ENCODE results near the gene HNRNPH2. TPM values are rescaled to one million over a fixed set of nuclear protein-coding genes. Genes with fewer than 3 reads are reported as not detected.

HNRNPH2 gene
- total and polyA plus RNA-seq, 10 of the 15 experiments (the other 5 are each of a cell fraction or from before 2014, with no cell fraction given) = 34.5 to 102 (median 61.4) TPM

DNA sequence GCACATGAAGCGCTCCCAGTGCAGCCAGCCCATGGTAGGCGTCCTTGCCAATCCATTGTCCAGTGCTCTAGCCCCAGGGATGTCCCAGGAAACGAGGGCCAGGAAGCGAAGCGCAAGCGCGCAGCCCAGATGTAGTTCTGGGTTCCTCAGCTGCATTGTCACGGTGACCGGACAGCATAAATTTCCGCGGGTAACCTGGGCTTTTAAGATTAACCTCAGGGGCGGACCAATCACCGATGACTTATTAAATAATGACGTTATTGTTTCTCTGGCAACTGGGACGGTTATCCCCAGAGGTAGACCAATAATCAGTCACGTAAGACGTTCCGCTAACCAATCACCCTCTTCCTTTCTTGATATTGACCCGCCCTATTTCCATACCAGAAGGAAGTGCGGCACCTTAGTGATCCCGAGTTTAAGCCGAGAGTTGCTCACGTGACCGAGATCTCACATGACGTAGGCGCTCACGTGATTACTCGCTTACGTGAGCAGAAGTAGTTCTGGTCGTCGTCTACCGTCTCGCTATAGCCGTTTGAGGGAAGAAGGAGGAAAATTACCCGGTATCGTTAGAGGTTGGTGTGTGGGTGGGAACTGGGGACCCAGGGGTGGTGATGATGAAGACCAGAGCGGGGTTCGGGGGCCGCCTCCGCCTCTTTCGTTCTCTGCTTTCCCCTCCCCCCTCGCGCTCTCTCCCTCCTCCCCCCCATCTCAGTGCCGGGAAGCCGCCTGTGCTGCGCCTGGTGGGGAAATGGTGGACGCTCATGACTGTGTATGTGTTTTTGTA lies at the start of gene HNRNPH2, which contains the start of gene GLA (continued):
- TF ChIP-seq, protein P1, sequence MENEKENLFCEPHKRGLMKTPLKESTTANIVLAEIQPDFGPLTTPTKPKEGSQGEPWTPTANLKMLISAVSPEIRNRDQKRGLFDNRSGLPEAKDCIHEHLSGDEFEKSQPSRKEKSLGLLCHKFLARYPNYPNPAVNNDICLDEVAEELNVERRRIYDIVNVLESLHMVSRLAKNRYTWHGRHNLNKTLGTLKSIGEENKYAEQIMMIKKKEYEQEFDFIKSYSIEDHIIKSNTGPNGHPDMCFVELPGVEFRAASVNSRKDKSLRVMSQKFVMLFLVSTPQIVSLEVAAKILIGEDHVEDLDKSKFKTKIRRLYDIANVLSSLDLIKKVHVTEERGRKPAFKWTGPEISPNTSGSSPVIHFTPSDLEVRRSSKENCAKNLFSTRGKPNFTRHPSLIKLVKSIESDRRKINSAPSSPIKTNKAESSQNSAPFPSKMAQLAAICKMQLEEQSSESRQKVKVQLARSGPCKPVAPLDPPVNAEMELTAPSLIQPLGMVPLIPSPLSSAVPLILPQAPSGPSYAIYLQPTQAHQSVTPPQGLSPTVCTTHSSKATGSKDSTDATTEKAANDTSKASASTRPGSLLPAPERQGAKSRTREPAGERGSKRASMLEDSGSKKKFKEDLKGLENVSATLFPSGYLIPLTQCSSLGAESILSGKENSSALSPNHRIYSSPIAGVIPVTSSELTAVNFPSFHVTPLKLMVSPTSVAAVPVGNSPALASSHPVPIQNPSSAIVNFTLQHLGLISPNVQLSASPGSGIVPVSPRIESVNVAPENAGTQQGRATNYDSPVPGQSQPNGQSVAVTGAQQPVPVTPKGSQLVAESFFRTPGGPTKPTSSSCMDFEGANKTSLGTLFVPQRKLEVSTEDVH (IDR thresholded peaks at IDR 0.05; ENCODE audit: low read depth, partially characterized antibody) = peak; percentile 25
- TF ChIP-seq RAD21 (IDR thresholded peaks at IDR 0.05; ENCODE audit: insufficient read depth, low read depth, low read length) = peak; percentile 9; the same call in 1 of the 2 replicates
- TF ChIP-seq, protein P2, sequence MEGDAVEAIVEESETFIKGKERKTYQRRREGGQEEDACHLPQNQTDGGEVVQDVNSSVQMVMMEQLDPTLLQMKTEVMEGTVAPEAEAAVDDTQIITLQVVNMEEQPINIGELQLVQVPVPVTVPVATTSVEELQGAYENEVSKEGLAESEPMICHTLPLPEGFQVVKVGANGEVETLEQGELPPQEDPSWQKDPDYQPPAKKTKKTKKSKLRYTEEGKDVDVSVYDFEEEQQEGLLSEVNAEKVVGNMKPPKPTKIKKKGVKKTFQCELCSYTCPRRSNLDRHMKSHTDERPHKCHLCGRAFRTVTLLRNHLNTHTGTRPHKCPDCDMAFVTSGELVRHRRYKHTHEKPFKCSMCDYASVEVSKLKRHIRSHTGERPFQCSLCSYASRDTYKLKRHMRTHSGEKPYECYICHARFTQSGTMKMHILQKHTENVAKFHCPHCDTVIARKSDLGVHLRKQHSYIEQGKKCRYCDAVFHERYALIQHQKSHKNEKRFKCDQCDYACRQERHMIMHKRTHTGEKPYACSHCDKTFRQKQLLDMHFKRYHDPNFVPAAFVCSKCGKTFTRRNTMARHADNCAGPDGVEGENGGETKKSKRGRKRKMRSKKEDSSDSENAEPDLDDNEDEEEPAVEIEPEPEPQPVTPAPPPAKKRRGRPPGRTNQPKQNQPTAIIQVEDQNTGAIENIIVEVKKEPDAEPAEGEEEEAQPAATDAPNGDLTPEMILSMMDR (IDR thresholded peaks at IDR 0.05 in 2 of 3, conservative IDR thresholded peaks at IDR 0.05 in 1 of 3; ENCODE audit: control insufficient read depth in 2 of 3, extremely low read depth in 1 of 3, insufficient read depth in 1 of 3, low read depth in 3 of 3, low read length in 3 of 3) = no peak

DNA sequence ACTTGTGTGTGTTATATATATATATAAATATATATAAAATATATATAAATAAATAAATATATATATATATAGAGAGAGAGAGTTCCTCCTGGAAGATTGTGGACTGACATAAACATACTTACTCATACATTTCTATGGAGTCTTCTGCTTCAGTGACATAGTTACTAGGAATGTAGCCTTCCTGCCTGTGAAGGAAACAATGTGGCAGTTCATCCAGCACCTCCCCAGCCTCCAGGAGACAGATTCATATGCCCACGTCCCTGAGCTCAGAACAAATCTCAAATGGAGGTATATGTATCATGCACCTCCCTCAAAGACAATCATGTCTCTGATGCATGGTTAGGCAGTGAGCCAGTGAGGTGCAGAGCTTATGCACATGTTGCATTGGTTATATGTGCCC lies 48.1 kb upstream of the HNRNPH2 start:
- ChIA-PET POLR2A (interaction anchor here (0.6 kb wide), 1 partner anchor 11 kb away, joined by 3 read pairs; the partner anchor contains the start of gene TIMM8A), CTCF (no interaction called here), SMC1A (ENCODE audit: uncharacterized antibody, unreplicated experiment) (no interaction called here), RAD21 (ENCODE audit: unreplicated experiment) (no interaction called here)
- Histone ChIP-seq H3K4me2 (ENCODE audit: control insufficient read depth, insufficient read depth) (no peak overlapping the region), H3K4me1 (ENCODE audit: control insufficient read depth, insufficient read depth, low read length) (no peaks in the 10 kb centered on the region), H3K9ac (ENCODE audit: control insufficient read depth, insufficient read depth, low read length) (no peak overlapping the region), H4K20me1 (ENCODE audit: control insufficient read depth, insufficient read depth) (no peaks in the 10 kb centered on the region), H3K4me3 (no peak overlapping the region), H3K79me2 (ENCODE audit: control insufficient read depth, insufficient read depth, low read length) (no peaks in the 10 kb centered on the region), H3K27me3 (replicated peaks in 1 of 2; ENCODE audit: control insufficient read depth in 2 of 2, insufficient read depth in 2 of 2, low read length in 1 of 2) (no peaks in the 10 kb centered on the region), H2AFZ (ENCODE audit: control insufficient read depth, low read depth, low read length) (no peak overlapping the region), H3K27ac (ENCODE audit: control insufficient read depth, insufficient read depth) (no peak overlapping the region), H3K36me3 (ENCODE audit: control insufficient read depth in 2 of 2, insufficient read depth in 2 of 2, low read length in 1 of 2) (peaks cover 8 to 15% of the 10 kb centered on the region in 2 experiments), H3K9me3 (replicated peaks; ENCODE audit: control insufficient read depth, insufficient read depth, low read length) (no peaks in the 10 kb centered on the region)
- WGBS (ENCODE audit: insufficient coverage, insufficient replicate concordance, low lambda C conversion rate, missing lambda C conversion rate) = 0% methylated on average over 1 of the region's 1 CpG
- FAIRE-seq (no peak), DNase-seq (ENCODE audit: low read depth, low spot score) (no peak), ATAC-seq (no peak)
- intact Hi-C loops (cut with micrococcal nuclease; ENCODE audit: unreplicated experiment) = no loop called here
- in situ Hi-C loops (cut with MboI) = no loop called here
- BruUV-seq (replicated peaks) = no TSS peak
- TF ChIP-seq, protein P3, sequence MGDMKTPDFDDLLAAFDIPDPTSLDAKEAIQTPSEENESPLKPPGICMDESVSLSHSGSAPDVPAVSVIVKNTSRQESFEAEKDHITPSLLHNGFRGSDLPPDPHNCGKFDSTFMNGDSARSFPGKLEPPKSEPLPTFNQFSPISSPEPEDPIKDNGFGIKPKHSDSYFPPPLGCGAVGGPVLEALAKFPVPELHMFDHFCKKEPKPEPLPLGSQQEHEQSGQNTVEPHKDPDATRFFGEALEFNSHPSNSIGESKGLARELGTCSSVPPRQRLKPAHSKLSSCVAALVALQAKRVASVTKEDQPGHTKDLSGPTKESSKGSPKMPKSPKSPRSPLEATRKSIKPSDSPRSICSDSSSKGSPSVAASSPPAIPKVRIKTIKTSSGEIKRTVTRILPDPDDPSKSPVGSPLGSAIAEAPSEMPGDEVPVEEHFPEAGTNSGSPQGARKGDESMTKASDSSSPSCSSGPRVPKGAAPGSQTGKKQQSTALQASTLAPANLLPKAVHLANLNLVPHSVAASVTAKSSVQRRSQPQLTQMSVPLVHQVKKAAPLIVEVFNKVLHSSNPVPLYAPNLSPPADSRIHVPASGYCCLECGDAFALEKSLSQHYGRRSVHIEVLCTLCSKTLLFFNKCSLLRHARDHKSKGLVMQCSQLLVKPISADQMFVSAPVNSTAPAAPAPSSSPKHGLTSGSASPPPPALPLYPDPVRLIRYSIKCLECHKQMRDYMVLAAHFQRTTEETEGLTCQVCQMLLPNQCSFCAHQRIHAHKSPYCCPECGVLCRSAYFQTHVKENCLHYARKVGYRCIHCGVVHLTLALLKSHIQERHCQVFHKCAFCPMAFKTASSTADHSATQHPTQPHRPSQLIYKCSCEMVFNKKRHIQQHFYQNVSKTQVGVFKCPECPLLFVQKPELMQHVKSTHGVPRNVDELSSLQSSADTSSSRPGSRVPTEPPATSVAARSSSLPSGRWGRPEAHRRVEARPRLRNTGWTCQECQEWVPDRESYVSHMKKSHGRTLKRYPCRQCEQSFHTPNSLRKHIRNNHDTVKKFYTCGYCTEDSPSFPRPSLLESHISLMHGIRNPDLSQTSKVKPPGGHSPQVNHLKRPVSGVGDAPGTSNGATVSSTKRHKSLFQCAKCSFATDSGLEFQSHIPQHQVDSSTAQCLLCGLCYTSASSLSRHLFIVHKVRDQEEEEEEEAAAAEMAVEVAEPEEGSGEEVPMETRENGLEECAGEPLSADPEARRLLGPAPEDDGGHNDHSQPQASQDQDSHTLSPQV (IDR thresholded peaks at IDR 0.05) = no peak
- TF ChIP-seq RELA (IDR thresholded peaks at IDR 0.05; ENCODE audit: borderline replicate concordance, partially characterized antibody) (no peak), SP1 (IDR thresholded peaks at IDR 0.05; ENCODE audit: low read depth, low read length) (no peak), IKZF1 (conservative IDR thresholded peaks at IDR 0.05) (no peak), BMI1 (IDR thresholded peaks at IDR 0.05; ENCODE audit: borderline replicate concordance) (no peak), USF1 (IDR thresholded peaks at IDR 0.05; ENCODE audit: borderline replicate concordance, extremely low read length, insufficient read depth, low read depth, low read length) (no peak), PAX8 (IDR thresholded peaks at IDR 0.05) (no peak), RFX5 (IDR thresholded peaks at IDR 0.05; ENCODE audit: low read depth, low read length) (no peak)
